Measurements from ENCODE around the gene TAX1BP1. TPM values are rescaled to one million over a fixed set of nuclear protein-coding genes. Genes with fewer than 3 reads are reported as not detected.

Gene TAX1BP1
- total RNA-seq, 1 donor from 2014 or later = 64.7 TPM

DNA sequence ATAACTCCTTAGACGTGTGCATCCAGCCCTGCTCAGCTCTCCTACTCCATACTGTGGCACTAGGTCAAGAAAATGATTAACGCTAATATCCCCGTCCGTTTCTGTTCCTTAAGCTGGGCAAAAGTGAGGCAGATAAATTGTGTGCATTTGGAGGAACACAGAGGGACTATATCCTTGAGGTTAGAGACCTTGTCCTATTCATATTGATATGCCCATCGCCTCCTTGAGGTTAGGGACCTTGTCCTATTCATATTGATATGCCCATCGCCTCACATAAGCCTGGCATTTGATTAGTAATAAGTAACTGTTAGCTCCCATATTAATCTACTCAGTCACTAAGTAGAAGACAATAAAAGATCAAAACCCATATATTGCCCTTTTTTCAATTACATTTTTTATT, 12.9 kb upstream of the TAX1BP1 start:
- no peak for DNase-seq
- TF ChIP-seq, protein P1, sequence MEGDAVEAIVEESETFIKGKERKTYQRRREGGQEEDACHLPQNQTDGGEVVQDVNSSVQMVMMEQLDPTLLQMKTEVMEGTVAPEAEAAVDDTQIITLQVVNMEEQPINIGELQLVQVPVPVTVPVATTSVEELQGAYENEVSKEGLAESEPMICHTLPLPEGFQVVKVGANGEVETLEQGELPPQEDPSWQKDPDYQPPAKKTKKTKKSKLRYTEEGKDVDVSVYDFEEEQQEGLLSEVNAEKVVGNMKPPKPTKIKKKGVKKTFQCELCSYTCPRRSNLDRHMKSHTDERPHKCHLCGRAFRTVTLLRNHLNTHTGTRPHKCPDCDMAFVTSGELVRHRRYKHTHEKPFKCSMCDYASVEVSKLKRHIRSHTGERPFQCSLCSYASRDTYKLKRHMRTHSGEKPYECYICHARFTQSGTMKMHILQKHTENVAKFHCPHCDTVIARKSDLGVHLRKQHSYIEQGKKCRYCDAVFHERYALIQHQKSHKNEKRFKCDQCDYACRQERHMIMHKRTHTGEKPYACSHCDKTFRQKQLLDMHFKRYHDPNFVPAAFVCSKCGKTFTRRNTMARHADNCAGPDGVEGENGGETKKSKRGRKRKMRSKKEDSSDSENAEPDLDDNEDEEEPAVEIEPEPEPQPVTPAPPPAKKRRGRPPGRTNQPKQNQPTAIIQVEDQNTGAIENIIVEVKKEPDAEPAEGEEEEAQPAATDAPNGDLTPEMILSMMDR (IDR thresholded peaks at IDR 0.05) = no peak
- ChIA-PET CTCF (no interaction called here), POLR2A (no interaction called here)
- no peaks in the 10 kb centered on the region for H3K36me3 Mint-ChIP-seq (ENCODE audit: low read depth)
- no peaks in the 10 kb centered on the region for H3K9me3 Mint-ChIP-seq
- H3K4me1 Mint-ChIP-seq = no peaks in the 10 kb centered on the region
- H3K27ac Mint-ChIP-seq = no peak overlapping the region
- H3K27me3 Mint-ChIP-seq = no peaks in the 10 kb centered on the region
- intact Hi-C loops (cut with micrococcal nuclease) = no loop called here
- no peak overlapping the region for H3K4me3 Mint-ChIP-seq
- no peak for ATAC-seq (ENCODE audit: low read depth)

DNA sequence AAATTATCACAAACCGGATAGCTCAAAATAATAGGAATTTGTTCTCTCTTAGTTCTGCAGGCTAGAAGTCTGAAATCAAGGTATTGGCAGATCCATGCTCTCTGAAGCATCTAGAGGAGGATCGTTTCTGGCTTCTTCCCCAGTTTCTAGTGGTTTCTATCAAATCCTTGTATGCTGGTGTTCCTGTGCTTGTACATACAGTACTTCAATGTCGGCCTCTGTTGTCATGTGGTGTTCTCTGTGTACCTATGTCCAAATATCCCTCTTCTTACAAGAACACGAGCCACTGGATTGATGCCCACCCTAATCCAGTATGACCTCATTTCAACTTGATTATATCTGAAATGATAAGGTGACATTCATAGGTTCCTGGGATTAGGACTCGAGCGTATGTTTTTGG, 9.8 kb upstream of the TAX1BP1 start:
- no peaks in the 10 kb centered on the region for H3K9me3 Mint-ChIP-seq
- intact Hi-C loops (cut with micrococcal nuclease) = no loop called here
- TF ChIP-seq, protein P1 (IDR thresholded peaks at IDR 0.05) = no peak
- ChIA-PET CTCF (no interaction called here), POLR2A (no interaction called here)
- H3K36me3 Mint-ChIP-seq (ENCODE audit: low read depth) = no peaks in the 10 kb centered on the region
- no peaks in the 10 kb centered on the region for H3K4me1 Mint-ChIP-seq
- no peak overlapping the region for H3K4me3 Mint-ChIP-seq
- peaks cover 2% of the 10 kb centered on the region for H3K27me3 Mint-ChIP-seq
- no peak overlapping the region for H3K27ac Mint-ChIP-seq
- DNase-seq = no peak
- no peak for ATAC-seq (ENCODE audit: low read depth)

DNA sequence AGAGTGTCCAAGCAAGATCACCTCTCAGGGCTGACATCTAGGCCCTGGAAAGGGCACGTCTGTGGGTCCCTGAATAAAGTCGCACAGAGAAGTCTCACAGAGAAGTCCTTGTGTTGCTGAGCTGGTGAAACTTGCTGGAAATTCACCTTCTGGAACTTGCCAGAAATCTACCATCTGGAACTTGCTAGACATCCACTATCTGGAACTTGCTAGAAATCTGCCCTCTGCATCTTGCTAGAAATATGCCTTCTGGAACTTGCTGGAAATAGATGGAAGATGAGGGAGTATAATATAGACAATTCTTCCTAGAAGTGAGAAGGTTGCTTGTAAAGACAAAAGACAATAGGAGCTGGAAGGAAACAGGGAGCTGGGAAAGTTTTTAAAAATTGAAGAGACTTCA, 5.4 kb upstream of the TAX1BP1 start:
- POLR2A ChIA-PET = no interaction called here
- H3K4me3 Mint-ChIP-seq = no peak overlapping the region
- TF ChIP-seq, protein P1 (IDR thresholded peaks at IDR 0.05) = no peak

DNA sequence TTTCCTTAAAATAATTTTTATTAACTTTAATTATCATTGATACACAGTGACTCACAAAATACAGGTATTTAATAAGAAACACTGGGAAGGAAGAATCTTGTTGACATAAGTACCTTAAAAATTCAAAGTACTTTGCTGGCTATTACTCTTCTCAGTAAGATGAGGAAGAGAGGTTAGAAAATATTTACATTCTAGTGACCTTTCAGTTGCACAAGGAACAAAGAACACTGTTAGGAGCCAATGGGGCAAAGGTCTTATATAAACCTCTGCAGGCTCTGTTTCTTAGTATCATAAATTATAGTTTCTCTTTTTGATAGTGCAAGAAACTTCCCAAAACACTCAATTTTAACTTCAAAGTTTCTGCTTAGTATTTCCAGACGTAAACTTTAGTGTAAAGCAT, 4.8 kb upstream of the TAX1BP1 start:
- Mint-ChIP-seq H3K27me3 (peaks cover 2% of the 10 kb centered on the region), H3K27ac (no peak overlapping the region), H3K4me3 (no peak overlapping the region), H3K9me3 (no peaks in the 10 kb centered on the region), H3K36me3 (ENCODE audit: low read depth) (peaks cover 7% of the 10 kb centered on the region), H3K4me1 (peaks cover 7% of the 10 kb centered on the region)
- ChIA-PET CTCF (no interaction called here), POLR2A (no interaction called here)
- no peak for ATAC-seq (ENCODE audit: low read depth)
- intact Hi-C loops (cut with micrococcal nuclease) = no loop called here
- TF ChIP-seq, protein P1 (IDR thresholded peaks at IDR 0.05) = no peak
- DNase-seq = no peak

More for the DNA sequence above, 5.4 kb upstream of the TAX1BP1 start:
- no peaks in the 10 kb centered on the region for H3K9me3 Mint-ChIP-seq
- intact Hi-C loops (cut with micrococcal nuclease) = no loop called here
- H3K27me3 Mint-ChIP-seq = peaks cover 2% of the 10 kb centered on the region
- CTCF ChIA-PET = no interaction called here
- H3K27ac Mint-ChIP-seq = no peak overlapping the region
- DNase-seq (no peak), ATAC-seq (ENCODE audit: low read depth) (no peak)
- H3K4me1 Mint-ChIP-seq = peaks cover 7% of the 10 kb centered on the region
- H3K36me3 Mint-ChIP-seq (ENCODE audit: low read depth) = peaks cover under 1% of the 10 kb centered on the region

DNA sequence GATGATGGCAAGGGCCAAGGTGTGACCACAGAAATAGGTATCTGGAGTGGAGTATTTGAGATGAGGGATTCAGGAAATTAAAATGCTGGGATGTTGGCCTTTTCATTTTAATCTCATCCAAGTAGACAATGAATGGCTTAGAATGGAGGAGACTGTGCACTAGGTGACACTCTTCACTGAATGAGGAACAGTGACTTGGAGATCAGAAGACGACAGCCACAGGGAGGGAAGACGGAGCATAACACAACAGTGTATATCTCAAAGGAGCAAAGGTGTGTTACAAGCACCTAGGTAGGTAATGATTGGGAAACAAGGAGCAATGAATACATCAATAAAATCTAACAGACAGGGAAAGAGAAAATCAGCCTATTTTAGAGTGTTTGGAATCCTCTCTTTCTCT, 4.1 kb upstream of the TAX1BP1 start:
- TF ChIP-seq, protein P1 (IDR thresholded peaks at IDR 0.05) = no peak
- Mint-ChIP-seq H3K4me1 (peaks cover 10% of the 10 kb centered on the region), H3K9me3 (no peaks in the 10 kb centered on the region), H3K27ac (no peak overlapping the region), H3K27me3 (peaks cover 2% of the 10 kb centered on the region), H3K4me3 (no peak overlapping the region), H3K36me3 (ENCODE audit: low read depth) (peaks cover 13% of the 10 kb centered on the region)
- ATAC-seq (ENCODE audit: low read depth) (no peak), DNase-seq (no peak)
- ChIA-PET POLR2A (no interaction called here), CTCF (interaction anchor here (0.6 kb wide), 1 partner anchor 313 kb away, joined by 5 read pairs; no protein-coding TSS in a partner anchor)
- intact Hi-C loops (cut with micrococcal nuclease) = no loop called here
